Measurements from ENCODE around the gene KRT2. TPM values are rescaled to one million over a fixed set of nuclear protein-coding genes. Genes with fewer than 3 reads are reported as not detected.

Gene KRT2
- total and polyA plus RNA-seq, 9 of the 15 experiments (the other 6 are each of a cell fraction or from before 2014, with no cell fraction given) = 0.03 to 0.69 (median 0.07) TPM; not detected in 2

GRCh38 chr12:52695039-52695438 is 43.0 kb upstream of the KRT2 start:
- Histone ChIP-seq H3K4me1 (replicated peaks in 1 of 2; ENCODE audit: control insufficient read depth in 2 of 2, insufficient read depth in 2 of 2, low read length in 2 of 2) (peaks cover 0 to 10% of the 10 kb centered on the region in 2 experiments; a peak in 1 of 5 replicates), H3K9me3 (replicated peaks; ENCODE audit: control insufficient read depth, insufficient read depth, low read depth, low read length) (no peaks in the 10 kb centered on the region), H3K27ac (ENCODE audit: extremely low read depth, low read depth, low read length) (no peak overlapping the region), H3K4me2 (ENCODE audit: insufficient read depth, low read length) (no peak overlapping the region), H3K4me3 (no peak overlapping the region), H3K9ac (ENCODE audit: insufficient read depth in 1 of 2, low read depth in 2 of 2, low read length in 2 of 2) (no peak overlapping the region), H2AFZ (ENCODE audit: low read depth, low read length) (no peak overlapping the region), H3K79me2 (ENCODE audit: control insufficient read depth, insufficient read depth, low read length) (no peaks in the 10 kb centered on the region), H3K36me3 (ENCODE audit: control insufficient read depth, insufficient read depth, low read length) (no peaks in the 10 kb centered on the region), H3K27me3 (ENCODE audit: control insufficient read depth in 2 of 2, insufficient read depth in 2 of 2, low read length in 2 of 2) (peaks cover 15 to 57% of the 10 kb centered on the region in 2 experiments; a peak in 3 of 5 replicates), H3K9me1 (ENCODE audit: control insufficient read depth, insufficient read depth, low read length) (no peaks in the 10 kb centered on the region), H4K20me1 (replicated peaks; ENCODE audit: control insufficient read depth, insufficient read depth, low read length) (peaks cover 7% of the 10 kb centered on the region; the same call in 1 of the 2 replicates)
- FAIRE-seq (no peak), ATAC-seq (no peak), DNase-seq (ENCODE audit: extremely low read depth in 1 of 4, low spot score in 3 of 4) (no peak)
- BruUV-seq (replicated peaks) = no TSS peak
- WGBS (ENCODE audit: insufficient coverage, low coverage, missing lambda C conversion rate) = 3% methylated on average over 3 of the region's 3 CpGs
- ChIA-PET POLR2A (interaction anchor here (0.6 to 0.7 kb wide), 2 partner anchors 14 to 34 kb away, joined by 3 read pairs; no protein-coding TSS in a partner anchor), CTCF (ENCODE audit: low intra/inter-chr PET ratio) (no interaction called here)
- intact Hi-C loops (cut with micrococcal nuclease) = loop anchor here (10.0 kb wide), 2 partner anchors 110 to 180 kb away; no protein-coding TSS in a partner anchor
- in situ Hi-C loops (cut with MboI) = no loop called here
- TF ChIP-seq CHD1 (IDR thresholded peaks at IDR 0.05; ENCODE audit: low read length) (no peak), RBM25 (IDR thresholded peaks at IDR 0.05; ENCODE audit: low read depth, low read length, severe bottlenecking) (peak; percentile 62)

GRCh38 chr12:52694151-52694550 is 42.1 kb upstream of the KRT2 start:
- Histone ChIP-seq H3K36me3 (ENCODE audit: control insufficient read depth, insufficient read depth, low read length) (no peaks in the 10 kb centered on the region), H3K9me3 (replicated peaks; ENCODE audit: control insufficient read depth, insufficient read depth, low read depth, low read length) (no peaks in the 10 kb centered on the region), H3K4me3 (no peak overlapping the region), H3K9ac (ENCODE audit: insufficient read depth in 1 of 2, low read depth in 2 of 2, low read length in 2 of 2) (no peak overlapping the region), H3K4me1 (replicated peaks in 1 of 2; ENCODE audit: control insufficient read depth in 2 of 2, insufficient read depth in 2 of 2, low read length in 2 of 2) (peaks cover 0 to 10% of the 10 kb centered on the region in 2 experiments; a peak in 1 of 5 replicates), H3K27me3 (ENCODE audit: control insufficient read depth in 2 of 2, insufficient read depth in 2 of 2, low read length in 2 of 2) (peaks cover 15 to 52% of the 10 kb centered on the region in 2 experiments; a peak in 3 of 5 replicates), H3K79me2 (ENCODE audit: control insufficient read depth, insufficient read depth, low read length) (no peaks in the 10 kb centered on the region), H3K27ac (ENCODE audit: extremely low read depth, low read depth, low read length) (no peak overlapping the region), H3K4me2 (ENCODE audit: insufficient read depth, low read length) (no peak overlapping the region), H3K9me1 (ENCODE audit: control insufficient read depth, insufficient read depth, low read length) (no peaks in the 10 kb centered on the region), H2AFZ (ENCODE audit: low read depth, low read length) (no peak overlapping the region), H4K20me1 (replicated peaks; ENCODE audit: control insufficient read depth, insufficient read depth, low read length) (peaks cover 4% of the 10 kb centered on the region; the same call in 1 of the 2 replicates)
- no TSS peak for BruUV-seq (replicated peaks)
- intact Hi-C loops (cut with micrococcal nuclease) = loop anchor here (10.0 kb wide), 2 partner anchors 109 to 181 kb away; no protein-coding TSS in a partner anchor
- DNase-seq (ENCODE audit: extremely low read depth in 1 of 4, low spot score in 3 of 4) = no peak
- whole genome bisulfite sequencing (ENCODE audit: insufficient coverage, low coverage, missing lambda C conversion rate) = 31% methylated on average over 6 of the region's 6 CpGs
- CTCF ChIA-PET (ENCODE audit: low intra/inter-chr PET ratio) = no interaction called here
- no peak for FAIRE-seq
- ATAC-seq = no peak
- in situ Hi-C loops (cut with MboI) = no loop called here
- POLR2A ChIA-PET = interaction anchor here (0.6 kb wide), 1 partner anchor 200 kb away, joined by 3 read pairs; no protein-coding TSS in a partner anchor
- TF ChIP-seq BCOR (IDR thresholded peaks at IDR 0.05) (no peak), SLC30A9 (CRISPR knock-in tag; IDR thresholded peaks at IDR 0.05) (no peak), PRDM10 (IDR thresholded peaks at IDR 0.05; ENCODE audit: partially characterized antibody) (no peak), HDAC1 (IDR thresholded peaks at IDR 0.05) (no peak), WHSC1 (IDR thresholded peaks at IDR 0.05; ENCODE audit: low read length) (no peak), ZNF586 (CRISPR knock-in tag; conservative IDR thresholded peaks at IDR 0.05) (no peak), MCM2 (IDR thresholded peaks at IDR 0.05; ENCODE audit: low read depth) (no peak), HEY1 (CRISPR knock-in tag; IDR thresholded peaks at IDR 0.05; ENCODE audit: borderline replicate concordance) (no peak), CBFB (CRISPR knock-in tag; IDR thresholded peaks at IDR 0.05) (no peak)
- TF ChIP-seq, protein P1, sequence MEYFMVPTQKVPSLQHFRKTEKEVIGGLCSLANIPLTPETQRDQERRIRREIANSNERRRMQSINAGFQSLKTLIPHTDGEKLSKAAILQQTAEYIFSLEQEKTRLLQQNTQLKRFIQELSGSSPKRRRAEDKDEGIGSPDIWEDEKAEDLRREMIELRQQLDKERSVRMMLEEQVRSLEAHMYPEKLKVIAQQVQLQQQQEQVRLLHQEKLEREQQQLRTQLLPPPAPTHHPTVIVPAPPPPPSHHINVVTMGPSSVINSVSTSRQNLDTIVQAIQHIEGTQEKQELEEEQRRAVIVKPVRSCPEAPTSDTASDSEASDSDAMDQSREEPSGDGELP (CRISPR knock-in tag; IDR thresholded peaks at IDR 0.05; ENCODE audit: borderline replicate concordance) = no peak

Measured in K562 (cell line).